SW480 (cell line): ENCODE data around the gene LHFPL3.

Experiments used
- DNase-seq: peaks from one replicate; pipeline ENCODE4 v3.0.0-alpha.2; 2016; ENCODE audit warnings: low spot score

The LHFPL3 gene

GRCh38 chr7:104800307-104800706 lies 471.9 kb downstream of the LHFPL3 start:
- no peak for DNase-seq

GRCh38 chr7:104801022-104801421 lies 472.6 kb downstream of the LHFPL3 start:
- no peak for DNase-seq

GRCh38 chr7:104803931-104804330 lies 475.5 kb downstream of the LHFPL3 start:
- DNase-seq = no peak

DNA sequence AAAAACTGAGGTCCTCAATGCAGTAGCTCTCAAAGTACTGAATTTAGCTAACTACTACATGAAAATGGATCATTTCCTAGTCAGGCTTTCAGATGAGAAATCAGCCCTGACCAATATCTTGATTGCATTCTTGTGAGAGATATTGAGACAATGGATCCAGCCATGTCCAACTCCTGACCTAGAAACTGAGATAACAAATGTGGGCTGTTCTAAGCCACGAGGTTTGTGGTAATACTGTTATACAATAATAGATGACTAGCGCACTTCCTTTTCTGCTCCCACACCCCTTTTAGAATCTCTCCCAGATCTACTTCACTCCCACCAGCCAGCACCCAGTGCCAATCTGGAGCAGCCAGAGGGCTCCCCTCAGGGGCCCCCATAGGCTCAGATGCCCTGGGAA lies 476.3 kb downstream of the LHFPL3 start:
- DNase-seq = no peak

GRCh38 chr7:104805449-104806317 lies 477.3 kb downstream of the LHFPL3 start:
- no peak for DNase-seq

DNA sequence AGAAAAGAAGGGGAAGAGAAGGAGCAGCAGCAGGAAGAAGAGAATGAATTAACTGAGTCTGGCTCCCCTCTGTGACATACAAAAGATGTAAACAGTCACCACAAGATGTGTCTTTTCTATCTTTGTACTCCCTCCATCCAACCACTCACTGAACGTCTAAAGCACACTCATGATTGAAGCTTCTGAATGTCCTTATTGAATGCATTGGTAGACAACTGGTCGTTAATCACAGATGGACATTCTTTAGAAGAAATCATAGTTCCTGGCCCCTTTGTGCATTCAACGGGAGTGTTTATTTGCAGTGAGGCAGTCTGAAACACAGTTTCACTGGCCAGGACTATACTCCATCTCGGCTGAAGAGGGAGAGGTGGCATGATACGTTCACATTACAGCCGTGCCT lies 479.3 kb downstream of the LHFPL3 start:
- DNase-seq = no peak

- no peak for DNase-seq
Observed at GRCh38 chr7:104809906-104810305, 481.5 kb downstream of the LHFPL3 start.

DNA sequence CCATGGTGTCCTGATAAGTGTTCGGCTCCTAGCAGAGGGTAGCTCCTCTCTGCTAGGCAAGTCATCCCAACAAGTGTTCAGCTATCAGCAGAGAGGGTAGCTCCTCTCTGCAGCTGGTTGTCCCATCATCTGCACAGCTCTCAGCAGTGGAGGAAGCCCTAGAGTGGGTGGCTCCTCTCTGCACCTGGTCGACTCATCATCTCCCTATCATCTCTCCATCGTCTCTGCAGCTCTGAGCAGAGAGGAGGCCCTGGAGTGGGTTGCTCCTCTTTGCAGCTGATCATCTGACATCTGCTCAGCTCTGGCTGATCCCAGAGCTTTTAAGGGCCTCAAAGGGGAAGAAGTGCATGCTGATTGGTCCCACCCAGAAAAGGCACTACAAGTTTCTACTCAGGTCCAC lies 485.7 kb downstream of the LHFPL3 start:
- DNase-seq = no peak

GRCh38 chr7:104814671-104815400 lies 486.4 kb downstream of the LHFPL3 start:
- DNase-seq = no peak

DNA sequence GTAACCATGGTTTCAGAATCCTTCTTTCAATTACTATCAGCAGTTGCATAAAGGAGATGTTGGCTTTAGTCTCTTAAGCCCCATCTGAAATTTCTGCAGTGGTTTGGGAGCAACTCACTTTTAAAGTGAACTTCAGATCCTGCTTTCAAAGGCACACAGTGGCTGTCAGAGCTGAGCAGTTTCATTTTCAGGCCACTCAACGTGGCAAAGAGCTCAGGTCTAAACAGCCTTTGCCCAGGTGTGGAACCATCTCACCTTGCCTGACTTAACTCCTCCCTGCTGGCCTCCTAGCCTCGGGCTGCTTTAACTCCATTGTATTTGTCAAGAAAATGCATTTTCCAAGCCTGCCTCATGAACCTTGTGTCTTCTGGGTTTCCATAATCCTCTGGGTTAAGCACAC lies 488.1 kb downstream of the LHFPL3 start:
- no peak for DNase-seq

DNA sequence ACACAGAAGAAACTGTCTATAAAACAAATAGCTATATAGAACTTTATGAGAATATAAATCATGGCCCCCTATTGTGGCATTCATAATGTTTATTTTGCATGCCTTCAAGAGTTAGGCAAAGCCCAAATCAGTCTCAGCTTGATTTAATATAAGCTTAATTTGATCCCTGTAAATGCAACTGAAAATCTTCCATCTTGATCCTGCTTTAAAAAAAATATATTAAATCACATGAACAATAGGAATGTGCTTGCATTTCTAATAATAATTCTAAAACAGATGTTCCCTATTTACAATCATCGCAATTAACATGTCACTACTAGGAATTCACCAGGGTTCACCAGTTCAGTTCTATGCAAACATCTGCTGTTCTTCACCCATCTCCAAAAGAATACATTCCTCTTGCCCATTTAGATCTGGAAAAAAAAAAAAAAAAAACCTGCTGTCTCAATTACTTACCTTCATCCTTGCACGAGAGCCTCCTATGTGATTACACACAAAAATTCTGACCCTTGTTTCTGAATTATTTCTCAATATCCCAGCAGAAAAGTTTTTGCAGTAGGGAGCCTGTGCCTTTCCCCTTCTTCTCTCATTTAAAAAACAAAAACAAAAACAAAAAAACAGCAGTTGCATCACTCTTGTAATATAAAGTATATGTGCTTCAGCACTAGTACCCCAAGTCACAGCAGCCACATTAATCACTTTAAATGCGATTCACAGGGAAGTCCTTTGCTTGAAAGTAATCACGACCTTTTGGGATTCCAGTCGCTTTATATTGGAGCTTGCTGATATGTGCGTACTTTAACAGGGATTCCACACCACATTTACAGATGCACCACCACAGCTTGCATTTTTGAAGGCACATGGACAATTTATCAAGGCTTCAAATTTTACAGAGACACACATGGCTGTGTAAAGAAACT lies 490.8 kb downstream of the LHFPL3 start:
- no peak for DNase-seq

DNA sequence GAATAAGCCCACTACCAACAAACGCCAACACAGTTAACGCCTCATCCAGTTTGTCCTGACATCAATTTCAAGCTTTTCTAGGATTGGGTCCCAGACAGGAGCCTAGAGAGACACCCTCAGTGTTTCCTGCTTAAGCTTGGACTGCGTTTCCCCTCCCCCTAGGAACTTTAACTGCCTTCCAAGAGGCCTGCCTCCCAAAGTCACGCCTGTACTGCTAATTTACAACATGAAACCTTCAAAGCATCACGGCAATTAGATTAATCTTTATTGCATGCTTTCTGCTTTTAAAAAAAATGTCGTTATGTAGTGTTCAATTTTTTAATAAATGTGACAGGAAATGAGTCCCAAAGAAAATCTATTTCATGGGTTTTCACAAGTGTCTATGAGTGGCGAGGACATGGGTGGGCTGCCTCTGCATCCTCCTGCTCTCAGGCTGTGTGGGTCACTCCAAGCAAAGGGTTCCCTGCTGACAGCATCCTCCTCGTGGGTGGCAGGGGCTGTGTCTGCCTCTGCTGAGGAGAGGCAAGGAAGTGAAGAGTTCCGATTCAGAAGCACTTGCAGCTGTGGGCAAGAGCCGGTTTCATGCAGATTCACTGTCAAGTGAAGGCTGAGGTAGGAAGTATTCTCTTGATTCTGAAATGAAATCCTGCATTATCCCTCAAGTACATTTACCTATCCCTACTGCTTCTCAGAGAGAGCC lies 492.6 kb downstream of the LHFPL3 start:
- no peak for DNase-seq

DNA sequence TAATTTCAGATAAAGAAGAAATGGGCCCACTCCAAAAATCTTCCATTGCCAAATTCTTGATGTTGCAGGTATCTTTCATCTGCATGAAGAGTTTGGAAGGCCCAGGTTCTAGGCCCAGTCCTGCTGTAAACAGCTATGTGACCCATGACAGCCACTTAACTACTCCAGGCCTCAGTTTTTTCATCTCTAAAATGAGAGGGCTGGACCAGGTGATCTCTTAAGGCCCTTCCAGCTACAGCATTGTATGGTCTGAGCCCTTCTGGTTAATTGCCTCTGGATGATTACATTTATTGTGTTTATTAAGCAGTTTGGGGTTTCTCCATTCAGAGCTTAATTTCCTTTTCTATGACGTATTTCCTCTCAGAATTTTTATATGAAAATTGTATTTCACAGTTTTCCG lies 494.8 kb downstream of the LHFPL3 start:
- DNase-seq = no peak

GRCh38 chr7:104825099-104825498 lies 496.7 kb downstream of the LHFPL3 start:
- DNase-seq = no peak

- no peak for DNase-seq
Observed at GRCh38 chr7:104826135-104826534, 497.7 kb downstream of the LHFPL3 start.

- no peak for DNase-seq
Observed at GRCh38 chr7:104836976-104837375, 508.6 kb downstream of the LHFPL3 start.

DNA sequence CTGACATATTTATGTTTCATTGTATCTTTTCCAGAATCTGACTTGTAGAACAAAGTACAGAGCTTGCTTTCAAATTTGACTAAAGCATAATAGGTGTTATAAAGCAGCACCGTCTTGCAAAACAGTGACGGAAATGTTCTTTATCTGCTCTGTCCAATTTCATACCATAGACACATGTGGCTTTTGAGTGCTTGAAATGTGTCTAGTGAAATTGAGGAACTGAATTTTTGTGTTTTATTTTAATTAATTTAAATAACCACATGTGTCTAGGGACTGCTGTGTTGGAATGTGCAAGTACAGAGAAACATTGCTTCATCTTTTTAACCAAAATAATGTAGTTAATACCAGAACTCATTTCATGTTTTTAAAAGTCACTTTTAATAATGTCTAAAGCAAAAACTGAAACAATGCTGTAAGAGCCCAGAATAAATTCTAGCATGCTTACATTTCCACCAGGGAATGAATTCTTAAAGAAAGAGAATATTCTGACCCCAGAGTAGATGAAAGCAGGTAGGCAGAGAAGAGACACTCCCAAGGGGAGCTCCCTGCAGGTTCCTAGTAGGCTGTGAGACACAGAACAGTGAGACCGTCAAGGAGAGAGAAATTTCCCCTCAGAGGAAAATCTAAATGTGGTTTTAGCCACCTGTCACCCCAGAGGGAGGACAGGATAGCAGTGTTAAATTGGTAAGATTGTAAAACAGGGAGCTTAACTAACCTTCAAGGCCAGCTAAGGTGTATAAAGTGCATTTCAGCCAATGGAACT lies 510.3 kb downstream of the LHFPL3 start:
- no peak for DNase-seq

GRCh38 chr7:104839842-104840241 lies 511.4 kb downstream of the LHFPL3 start:
- no peak for DNase-seq

GRCh38 chr7:104841798-104842197 lies 513.4 kb downstream of the LHFPL3 start:
- DNase-seq = no peak

- no peak for DNase-seq
Observed at GRCh38 chr7:104843198-104843597, 514.8 kb downstream of the LHFPL3 start.

DNA sequence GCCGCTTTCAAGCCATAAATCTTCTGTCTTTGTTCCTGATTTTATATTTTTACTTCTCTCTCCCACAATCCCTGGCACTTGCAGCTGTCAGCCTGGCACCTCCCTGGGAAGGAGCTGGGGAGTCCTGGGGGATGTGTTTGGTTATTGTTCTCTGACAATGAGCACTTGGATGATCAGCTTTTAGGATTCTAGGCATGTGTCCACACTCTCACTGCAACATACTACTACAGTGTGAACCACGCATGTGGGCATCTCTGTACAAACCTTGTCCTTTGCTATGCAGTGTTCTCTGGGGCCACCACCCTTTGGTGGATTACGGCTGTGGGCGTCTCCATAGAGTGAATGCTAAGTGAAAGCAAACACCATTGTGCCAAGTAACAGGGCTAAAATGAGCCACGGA lies 517.2 kb downstream of the LHFPL3 start:
- DNase-seq = no peak
